Hematopoietic multipotent progenitor cell treated with erythropoietin and hydrocortisone succinate and interleukin-3 and kit ligand, for 8 days (in vitro differentiated cells): ENCODE data around the gene CRYGB.
"Not testable (repeated sequence)": the region's sequence is repeated elsewhere in the genome, so short reads cannot be mapped to it uniquely, and the experiment has no call there.

Experiments
- DNase-seq: peaks from one replicate; pipeline ENCODE4 v3.0.0-alpha.2; 2015

Gene CRYGB

DNA sequence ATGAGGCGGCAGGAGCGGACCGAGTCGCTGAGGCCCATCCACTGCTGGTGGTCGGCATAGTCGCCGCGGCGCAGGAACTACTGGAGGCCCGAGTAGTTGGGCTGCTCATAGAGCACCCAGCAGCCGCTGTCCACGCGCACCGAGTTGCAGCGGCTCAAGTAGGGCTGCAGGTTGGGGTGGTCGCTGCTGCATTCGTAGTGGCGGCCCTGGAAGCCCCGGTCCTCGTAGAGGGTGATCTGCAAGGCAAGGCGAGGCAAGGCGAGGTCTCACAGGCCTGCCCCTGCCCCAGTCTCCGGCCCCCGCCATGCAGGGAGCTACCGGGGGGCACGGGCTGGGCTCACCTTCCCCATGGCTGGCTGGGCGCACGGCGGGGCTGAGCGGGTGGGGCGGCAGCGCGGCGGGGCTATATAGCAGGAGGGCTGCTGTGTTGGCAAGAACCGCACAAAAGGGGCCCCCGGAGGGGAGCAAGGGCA is 33.6 kb downstream of the CRYGB start:
- not testable (repeated sequence) for DNase-seq

DNA sequence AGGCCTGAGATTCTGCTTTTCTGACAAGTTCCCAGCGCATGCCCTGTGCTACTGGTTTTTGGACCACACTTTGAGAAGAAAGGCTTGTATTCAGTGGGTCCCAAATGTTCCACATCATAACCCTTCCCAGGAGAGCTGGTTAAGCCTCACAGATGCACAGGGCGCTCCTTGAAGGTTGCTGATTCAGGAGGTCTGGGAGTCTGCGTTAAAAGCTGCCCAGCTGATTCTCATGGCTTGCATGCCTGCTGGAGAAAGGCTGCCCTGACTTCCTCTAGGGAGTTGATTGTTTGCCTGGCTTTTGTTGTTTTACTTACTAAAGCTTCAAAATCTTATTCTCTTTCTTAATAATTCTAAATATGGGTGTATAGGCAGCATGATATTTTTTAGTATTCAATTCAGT is 42.3 kb downstream of the CRYGB start:
- DNase-seq, result no peak

DNA sequence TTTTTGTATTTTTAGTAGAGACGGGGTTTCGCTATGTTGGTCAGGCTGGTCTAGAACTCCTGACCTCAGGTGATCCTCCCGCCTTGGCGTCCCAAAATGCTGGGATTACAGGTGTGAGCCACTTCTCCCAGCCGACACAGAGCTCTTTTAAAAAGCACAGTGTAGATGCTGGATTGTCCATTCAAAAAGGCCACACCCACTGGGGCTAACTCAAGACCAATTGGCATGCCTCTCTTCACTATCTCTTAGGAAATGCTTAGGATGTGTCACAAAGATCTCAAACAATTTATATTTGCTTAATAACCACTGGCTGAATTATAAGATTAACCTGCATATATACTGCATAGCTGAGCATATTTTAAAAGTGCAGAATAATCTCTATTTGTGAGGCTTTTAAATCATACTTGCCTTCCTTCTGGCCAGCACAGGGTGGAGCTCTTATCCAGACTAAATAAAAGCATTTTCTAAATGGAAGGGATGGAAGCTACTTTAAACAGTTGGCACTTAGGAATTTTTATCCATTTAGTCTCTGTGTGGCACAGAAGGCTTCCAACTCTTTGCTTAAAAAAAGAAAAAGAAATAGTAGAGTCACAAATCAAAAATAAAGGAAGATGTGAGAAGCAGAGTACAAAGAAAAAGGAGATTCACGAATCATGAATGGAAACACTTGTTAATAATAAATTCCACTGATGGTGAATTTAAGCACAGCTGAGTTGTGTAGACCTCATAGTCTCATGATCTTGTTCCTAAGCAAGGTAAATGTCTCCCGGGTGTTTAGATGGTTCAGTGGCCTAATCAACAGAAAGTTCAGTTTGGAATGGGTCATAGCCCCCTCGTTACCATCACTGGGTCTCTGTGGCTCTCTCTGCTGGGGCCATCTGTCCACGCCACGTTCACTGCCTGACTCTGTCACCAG is 44.0 kb downstream of the CRYGB start:
- DNase-seq, result peak; percentile 28

DNA sequence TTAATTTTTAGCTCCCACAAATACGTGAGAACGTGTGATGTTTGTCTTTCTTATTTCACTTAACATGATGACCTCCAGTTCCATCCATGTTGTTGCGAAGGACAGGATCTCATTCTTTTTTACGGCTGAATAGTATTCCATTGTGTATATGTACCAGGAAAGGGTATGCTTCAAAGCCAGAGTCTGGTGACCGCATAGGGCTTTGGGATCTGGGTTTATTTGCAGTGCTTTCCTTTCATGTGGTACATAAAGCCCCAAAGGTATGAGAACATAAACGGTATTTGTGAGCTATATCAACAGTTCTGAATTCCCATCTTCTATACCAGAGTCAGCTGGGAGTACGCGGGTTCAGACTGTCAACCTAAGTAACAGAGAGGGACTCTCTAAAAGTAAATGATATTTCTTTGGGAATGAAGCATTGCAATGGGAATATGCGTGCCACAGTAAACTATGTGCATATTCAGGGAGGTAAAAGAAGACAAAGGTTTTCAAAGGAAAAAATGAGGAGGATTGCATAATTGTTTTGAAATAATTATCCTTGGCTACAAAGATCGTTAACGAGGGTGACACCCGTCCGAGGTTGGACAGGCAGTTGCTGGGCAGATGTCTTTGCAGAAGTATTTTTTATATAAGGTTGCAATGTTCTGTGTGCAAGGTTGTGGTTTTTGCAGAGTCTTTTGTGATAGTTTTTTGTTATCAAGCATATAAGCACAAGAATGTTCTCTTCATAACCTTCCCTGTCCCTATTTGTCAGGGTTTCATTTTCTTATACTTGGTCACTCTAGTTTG is 46.1 kb downstream of the CRYGB start:
- DNase-seq, result no peak

DNA sequence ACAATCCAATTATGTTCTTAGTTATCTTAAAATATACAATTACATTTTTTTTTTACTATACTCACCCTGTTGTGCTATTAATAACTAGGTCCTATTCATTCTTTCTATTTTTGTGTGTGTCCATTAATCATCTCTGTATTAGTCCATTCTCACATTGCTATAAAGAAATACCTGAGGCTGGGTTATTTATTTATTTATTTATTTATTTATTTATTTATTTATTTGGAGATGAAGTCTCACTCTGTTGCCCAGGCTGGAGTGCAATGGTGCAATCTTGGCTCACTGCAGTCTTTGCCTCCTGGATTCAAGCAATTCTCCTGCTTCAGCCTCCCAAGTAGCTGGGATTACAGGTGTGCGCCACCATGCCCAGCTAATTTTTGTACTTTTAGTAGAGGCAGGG is 47.3 kb downstream of the CRYGB start:
- DNase-seq, result not testable (repeated sequence)

DNA sequence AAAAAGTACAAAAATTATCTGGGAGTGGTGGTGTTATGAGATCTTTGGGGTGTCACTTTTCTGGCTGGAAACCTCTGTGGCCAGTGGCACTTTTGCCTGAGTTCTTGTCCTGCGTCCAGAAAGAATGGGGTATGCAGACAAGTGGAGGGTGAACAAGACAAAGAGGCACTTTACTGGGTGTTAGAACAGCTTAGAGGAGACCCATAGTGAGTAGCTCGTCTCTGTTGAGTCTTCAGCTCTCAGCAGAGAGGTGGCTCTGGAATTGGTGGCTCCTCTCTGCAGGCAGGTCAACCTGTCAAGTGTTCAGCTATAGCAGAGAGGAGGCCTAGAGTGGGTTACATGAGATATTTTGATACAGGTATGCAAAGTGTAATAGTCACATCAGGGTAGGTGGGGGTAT is 47.7 kb downstream of the CRYGB start:
- no peak for DNase-seq

DNA sequence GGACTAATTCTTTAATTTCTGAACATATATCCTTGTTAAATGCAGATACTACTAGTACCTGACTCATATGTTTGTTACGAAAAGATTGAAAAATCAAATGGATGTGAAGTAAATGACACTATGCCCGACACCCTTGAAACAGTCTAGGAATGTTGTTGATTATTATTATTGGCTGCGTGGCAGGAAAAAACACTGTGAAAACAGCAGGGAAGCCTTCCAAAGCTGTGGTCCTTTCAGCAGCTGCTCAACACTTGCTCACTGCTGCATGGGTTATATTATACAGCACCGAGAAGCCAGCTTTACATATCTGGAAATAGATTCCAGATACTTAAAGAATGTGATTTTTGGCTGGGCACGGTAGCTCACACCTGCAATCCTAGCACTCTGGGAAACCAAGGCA is 48.2 kb downstream of the CRYGB start:
- DNase-seq, result no peak

DNA sequence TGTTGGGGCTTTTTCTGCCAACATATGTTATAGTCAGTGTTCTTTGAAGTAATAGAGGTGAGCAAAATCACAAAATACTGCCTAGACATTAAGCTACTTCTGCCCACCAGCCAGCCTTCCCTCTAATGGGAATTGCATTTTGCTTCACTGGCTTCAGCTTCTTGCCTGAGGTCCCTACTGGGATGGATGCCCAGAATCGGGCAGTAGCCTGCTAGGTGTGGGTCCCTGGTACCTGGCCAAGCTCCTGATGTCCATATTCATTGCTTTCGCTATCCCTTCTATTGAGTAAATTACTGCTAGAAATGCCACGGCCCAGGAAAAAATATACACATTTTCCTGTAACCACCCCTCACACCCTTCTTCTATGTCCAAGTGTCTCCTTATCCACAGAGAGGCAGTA is 48.6 kb downstream of the CRYGB start:
- no peak for DNase-seq

DNA sequence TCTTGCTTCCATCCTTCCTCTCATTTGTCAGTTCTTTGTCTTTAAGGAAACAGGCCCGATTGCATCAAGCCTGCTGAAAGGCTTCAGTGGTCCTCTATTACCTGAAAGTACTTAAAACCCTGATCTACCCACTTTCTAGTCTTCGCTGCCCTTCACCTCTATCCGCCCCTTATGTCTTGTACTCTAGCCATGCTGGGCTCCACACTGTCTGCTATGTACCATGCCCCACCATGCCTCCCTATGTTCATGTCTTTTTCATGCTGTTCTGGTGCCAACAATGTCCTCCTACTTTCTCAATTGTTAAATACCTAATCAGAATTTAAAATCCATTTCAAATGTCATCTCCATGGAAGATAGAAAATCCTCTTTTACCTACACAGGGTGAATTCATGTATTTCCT is 49.9 kb downstream of the CRYGB start:
- no peak for DNase-seq

DNA sequence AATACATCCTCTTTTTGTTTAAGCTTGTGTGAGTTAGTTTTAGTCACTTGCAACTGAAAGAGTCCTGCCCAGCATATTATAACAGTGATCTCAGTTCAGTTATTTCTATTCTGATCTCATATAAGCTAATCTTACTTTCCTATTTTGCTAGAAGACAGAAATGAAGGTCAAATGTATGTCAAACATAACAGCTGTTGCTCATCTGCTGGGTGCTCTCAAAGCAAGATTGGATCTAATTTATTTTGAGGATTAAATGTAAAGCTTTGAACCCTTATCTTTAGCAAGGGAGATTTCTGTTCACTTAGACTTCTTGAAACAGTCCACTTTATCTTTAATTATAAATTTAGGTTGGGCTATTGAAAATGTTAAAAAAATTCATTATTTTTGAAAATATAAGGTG is 52.8 kb downstream of the CRYGB start:
- DNase-seq, result no peak
